ENCODE measurements around the gene KLK12.

- TF ChIP-seq POLR2A (IDR thresholded peaks at IDR 0.05) (no peak), CTCF (IDR thresholded peaks at IDR 0.05 in 4 of 5, conservative IDR thresholded peaks at IDR 0.05 in 1 of 5) (no peak)
Observed at GRCh38 chr19:51055866-51056265, 21.1 kb upstream of the KLK12 start.

All from gastrocnemius medialis (tissue), 4 donors.